SU-DHL-6 (cell line): ENCODE data around the gene RPL34.

Experiments
- H2AFZ ChIP-seq: fragments of 200-600 bp; sonication (generic); 2 replicates; pipeline ENCODE4 v1.6.1; 2014; ENCODE audit warnings: low read depth, mild to moderate bottlenecking, moderate library complexity, mixed read lengths, antibody characterized with exemption, low read length; ENCODE audit not compliant: severe bottlenecking
- H3F3A ChIP-seq: fragments of 200-600 bp; shearing (Covaris generic); 2 replicates; pipeline ENCODE4 v1.6.0; 2016; ENCODE audit warnings: antibody characterized with exemption, mild to moderate bottlenecking; ENCODE audit not compliant: insufficient read depth
- H3K27ac ChIP-seq: fragments of 200-600 bp; sonication (generic); 2 replicates; pipeline ENCODE4 v1.5.1; 2016; ENCODE audit warnings: low read depth, mild to moderate bottlenecking, low read length, moderate library complexity, mixed read lengths
- H3K27me3 ChIP-seq: fragments of 200-600 bp; sonication (generic), shearing (Covaris generic); 2 replicates; pipeline ENCODE4 v1.6.0; 2014; ENCODE audit warnings: mild to moderate bottlenecking, low read length
- H3K36me3 ChIP-seq: fragments of 200-600 bp; sonication (generic); 2 replicates; pipeline ENCODE4 v1.6.1; 2014; ENCODE audit warnings: mild to moderate bottlenecking, low read length, mixed read lengths
- H3K4me2 ChIP-seq: fragments of 300-600, 200-600 bp; shearing (Covaris generic), sonication (generic); 2 replicates; pipeline ENCODE4 v1.6.0; 2014; ENCODE audit warnings: low read length, low read depth, mild to moderate bottlenecking; ENCODE audit not compliant: poor library complexity, severe bottlenecking
- H3K4me3 ChIP-seq: fragments of 200-600 bp; sonication (generic); 2 replicates; pipeline ENCODE4 v1.5.1; 2014; ENCODE audit warnings: antibody characterized with exemption, low read length, mild to moderate bottlenecking, mixed read lengths; ENCODE audit not compliant: insufficient read depth, poor library complexity, severe bottlenecking
- H3K79me2 ChIP-seq: fragments of 200-600 bp; sonication (generic); 2 replicates; pipeline ENCODE4 v1.6.1; 2014; ENCODE audit warnings: mild to moderate bottlenecking, low read length, moderate library complexity; ENCODE audit not compliant: insufficient read depth
- H3K9ac ChIP-seq: fragments of 200-600 bp; sonication (generic); 2 replicates; pipeline ENCODE4 v1.7.0; 2014; ENCODE audit warnings: mild to moderate bottlenecking, low read length
- H3K9me2 ChIP-seq: fragments of 200-600 bp; sonication (generic); replicated peaks from 2 replicates; pipeline ENCODE4 v1.6.1; 2014; ENCODE audit warnings: low read length; ENCODE audit not compliant: insufficient read depth
- H3K9me3 ChIP-seq: fragments of 200-600 bp; sonication (generic); 2 replicates; pipeline ENCODE4 v1.6.1; 2014; ENCODE audit warnings: low read length, mixed read lengths; ENCODE audit not compliant: insufficient read depth
- H4K20me1 ChIP-seq: fragments of 200-600 bp; sonication (generic); 2 replicates; pipeline ENCODE4 v1.6.1; 2014; ENCODE audit warnings: low read depth, mild to moderate bottlenecking, antibody characterized with exemption, low read length, moderate library complexity, mixed read lengths
- EZH2phosphoT487 ChIP-seq: fragments of 200-600 bp; sonication (generic), shearing (Covaris generic); conservative IDR thresholded peaks from 2 replicates; pipeline ENCODE4 v1.6.1; 2018; ENCODE audit warnings: mild to moderate bottlenecking, antibody characterized with exemption, low read length, moderate library complexity, mixed read lengths
- TF ChIP-seq, protein P1 (sequence below): fragments of 200-600 bp; sonication (generic); IDR thresholded peaks from one replicate; pipeline ENCODE4 v1.5.1; 2017; ENCODE audit warnings: antibody characterized with exemption, mild to moderate bottlenecking, low read length, moderate library complexity; ENCODE audit not compliant: insufficient read depth, poor library complexity, severe bottlenecking

RPL34 gene

DNA sequence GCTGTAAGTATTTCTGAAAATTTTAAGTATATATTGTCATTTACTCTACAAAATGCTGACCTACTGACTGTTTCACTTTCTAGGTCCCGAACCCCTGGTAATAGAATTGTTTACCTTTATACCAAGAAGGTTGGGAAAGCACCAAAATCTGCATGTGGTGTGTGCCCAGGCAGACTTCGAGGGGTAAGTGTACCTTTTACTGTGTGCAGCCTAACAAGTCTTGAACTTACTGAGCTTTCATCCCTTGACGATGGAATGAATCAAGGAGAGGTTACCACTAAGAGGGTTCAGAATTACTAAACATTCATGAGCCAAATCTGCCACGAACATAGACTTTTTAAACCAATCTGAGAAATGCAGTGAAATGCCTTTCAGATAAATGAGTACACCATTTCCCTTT is 1.6 kb downstream of the RPL34 start:
- H3K79me2 ChIP-seq = peaks cover 57% of the 10 kb centered on the region

DNA sequence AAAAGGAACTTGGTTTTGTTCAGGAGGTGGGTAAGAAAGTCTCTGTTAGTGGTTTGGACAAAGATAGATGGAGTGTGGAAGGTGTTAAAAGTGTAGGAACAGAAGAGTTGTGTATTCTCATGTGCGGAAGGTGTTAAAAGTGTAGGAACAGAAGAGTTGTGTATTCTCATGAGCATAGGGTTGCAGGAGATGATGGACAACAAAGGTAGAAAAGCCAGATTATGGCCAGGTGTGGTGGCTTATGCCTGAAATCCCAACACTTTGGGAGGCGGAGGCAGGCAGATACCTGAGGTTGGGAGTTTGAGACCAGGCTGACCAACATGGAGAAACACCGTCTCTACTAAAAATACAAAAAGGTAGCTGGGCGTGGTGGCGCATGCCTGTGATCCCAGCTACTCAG is 2.5 kb downstream of the RPL34 start:
- no peak overlapping the region for H3K9ac ChIP-seq
- TF ChIP-seq, protein P1, sequence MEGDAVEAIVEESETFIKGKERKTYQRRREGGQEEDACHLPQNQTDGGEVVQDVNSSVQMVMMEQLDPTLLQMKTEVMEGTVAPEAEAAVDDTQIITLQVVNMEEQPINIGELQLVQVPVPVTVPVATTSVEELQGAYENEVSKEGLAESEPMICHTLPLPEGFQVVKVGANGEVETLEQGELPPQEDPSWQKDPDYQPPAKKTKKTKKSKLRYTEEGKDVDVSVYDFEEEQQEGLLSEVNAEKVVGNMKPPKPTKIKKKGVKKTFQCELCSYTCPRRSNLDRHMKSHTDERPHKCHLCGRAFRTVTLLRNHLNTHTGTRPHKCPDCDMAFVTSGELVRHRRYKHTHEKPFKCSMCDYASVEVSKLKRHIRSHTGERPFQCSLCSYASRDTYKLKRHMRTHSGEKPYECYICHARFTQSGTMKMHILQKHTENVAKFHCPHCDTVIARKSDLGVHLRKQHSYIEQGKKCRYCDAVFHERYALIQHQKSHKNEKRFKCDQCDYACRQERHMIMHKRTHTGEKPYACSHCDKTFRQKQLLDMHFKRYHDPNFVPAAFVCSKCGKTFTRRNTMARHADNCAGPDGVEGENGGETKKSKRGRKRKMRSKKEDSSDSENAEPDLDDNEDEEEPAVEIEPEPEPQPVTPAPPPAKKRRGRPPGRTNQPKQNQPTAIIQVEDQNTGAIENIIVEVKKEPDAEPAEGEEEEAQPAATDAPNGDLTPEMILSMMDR = no peak
- TF ChIP-seq EZH2phosphoT487 = no peak
- no peaks in the 10 kb centered on the region for H3K9me3 ChIP-seq
- peaks cover 18% of the 10 kb centered on the region for H3K36me3 ChIP-seq
- no peaks in the 10 kb centered on the region for H3F3A ChIP-seq
- H3K9me2 ChIP-seq = no peaks in the 10 kb centered on the region
- 0 out of 2 replicates have a peak, but pooled peaks cover 7% of the 10 kb centered on the region for H4K20me1 ChIP-seq
- no peak overlapping the region for H2AFZ ChIP-seq
- peak overlapping the region; percentile 71 for H3K4me2 ChIP-seq
- H3K79me2 ChIP-seq = peaks cover 51% of the 10 kb centered on the region
- no peaks in the 10 kb centered on the region for H3K27me3 ChIP-seq
- no peak overlapping the region for H3K27ac ChIP-seq
- H3K4me3 ChIP-seq = no peak overlapping the region

More for the DNA sequence above, 1.6 kb downstream of the RPL34 start:
- Histone ChIP-seq H3F3A (no peaks in the 10 kb centered on the region), H2AFZ (no peak overlapping the region), H3K9me2 (no peaks in the 10 kb centered on the region), H4K20me1 (0 out of 2 replicates have a peak, but pooled peaks cover 7% of the 10 kb centered on the region), H3K36me3 (peaks cover 18% of the 10 kb centered on the region), H3K9ac (peak overlapping the region; percentile 95; the same call in 1 of the 2 replicates), H3K27ac (no peak overlapping the region), H3K4me2 (peak overlapping the region; percentile 71), H3K4me3 (peak overlapping the region; percentile 97), H3K27me3 (no peaks in the 10 kb centered on the region), H3K9me3 (no peaks in the 10 kb centered on the region)
- TF ChIP-seq, protein P1 = no peak
- TF ChIP-seq EZH2phosphoT487 = no peak

DNA sequence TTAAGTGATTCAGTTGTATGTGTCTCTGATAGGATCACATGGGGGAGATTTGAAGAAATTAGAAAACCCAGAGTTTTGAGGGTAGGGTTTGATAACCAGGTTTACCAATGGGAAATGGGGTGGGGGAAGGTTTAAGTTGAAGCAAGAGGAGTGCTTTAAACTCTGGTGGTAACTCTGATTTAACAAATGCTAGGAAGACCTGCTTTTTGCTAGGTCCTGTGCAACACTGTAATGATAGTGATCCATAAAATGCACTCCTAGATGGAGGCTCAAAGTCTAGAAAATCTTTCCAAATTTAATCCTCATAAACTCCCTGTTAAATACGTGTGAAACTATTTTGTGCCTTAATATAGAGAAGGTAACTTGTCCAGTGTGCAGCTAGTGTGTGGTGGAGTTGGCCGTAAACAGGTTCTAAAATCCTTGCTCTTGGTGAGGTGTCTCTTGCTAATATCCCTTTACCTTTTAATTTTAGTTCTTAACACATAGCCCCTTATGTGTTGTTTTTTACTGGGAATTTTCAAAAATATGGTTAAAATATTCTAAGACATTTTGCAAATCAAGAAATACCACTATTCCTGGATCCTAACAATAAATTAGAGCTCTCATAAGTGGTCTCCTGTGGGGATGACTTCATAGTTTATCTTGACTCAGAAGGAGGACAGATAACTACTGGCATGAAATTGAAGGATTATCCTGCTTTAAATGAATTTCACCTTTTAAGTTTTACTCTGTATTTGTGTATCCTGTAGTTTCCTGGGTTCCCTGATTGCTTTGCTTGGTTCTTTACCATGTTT is 4.1 kb downstream of the RPL34 start:
- Histone ChIP-seq H3K4me2 (no peak overlapping the region), H3K4me3 (no peak overlapping the region)

More for the DNA sequence above, 4.1 kb downstream of the RPL34 start:
- no peaks in the 10 kb centered on the region for H3K9me3 ChIP-seq
- peaks cover 42% of the 10 kb centered on the region for H3K79me2 ChIP-seq
- H3K9me2 ChIP-seq = no peaks in the 10 kb centered on the region
- H3K9ac ChIP-seq = no peak overlapping the region
- H3F3A ChIP-seq = peaks cover 2% of the 10 kb centered on the region; the same call in 1 of the 2 replicates
- no peak overlapping the region for H3K27ac ChIP-seq
- TF ChIP-seq, protein P1 = no peak
- no peak for TF ChIP-seq EZH2phosphoT487
- 0 out of 2 replicates have a peak, but pooled peaks cover 7% of the 10 kb centered on the region for H4K20me1 ChIP-seq
- H3K36me3 ChIP-seq = peaks cover 21% of the 10 kb centered on the region
- no peaks in the 10 kb centered on the region for H3K27me3 ChIP-seq
- H2AFZ ChIP-seq = no peak overlapping the region
